C4-2B (cell line): ENCODE measurements around the gene OSBP2.

Source experiments
- H3K27ac ChIP-seq: fragments of 450-650 bp; 2 replicates; pipeline ENCODE4 v1.5.1; 2017
- CTCF ChIP-seq: fragments of 450-650 bp; conservative IDR thresholded peaks from 2 replicates; pipeline ENCODE4 v1.5.1; 2017; ENCODE audit warnings: mild to moderate bottlenecking
- ZFX ChIP-seq: fragments of 450-650 bp; IDR thresholded peaks from 2 replicates; pipeline ENCODE4 v1.6.1; 2017

OSBP2 gene

DNA sequence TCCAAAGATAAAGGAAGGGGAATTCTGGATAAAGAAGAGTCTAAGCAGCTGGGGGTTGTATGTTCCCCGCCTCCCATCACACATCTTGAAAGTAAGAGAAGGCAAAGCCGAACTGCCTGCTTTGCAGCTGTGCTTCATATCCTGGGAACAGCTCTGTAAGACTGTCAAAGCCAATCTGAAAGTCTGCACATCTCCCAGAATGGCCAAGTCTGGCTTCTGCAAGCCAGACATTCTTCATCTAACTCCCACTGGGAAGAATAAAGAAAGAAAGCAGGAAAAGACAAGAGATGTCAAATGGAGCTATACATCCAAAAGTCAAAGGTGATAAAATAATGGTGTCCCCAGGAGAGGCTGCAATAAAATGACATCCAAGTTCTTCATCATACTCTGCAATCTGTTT lies 258.5 kb downstream of the OSBP2 start:
- H3K27ac ChIP-seq: no peak overlapping the region
- TF ChIP-seq CTCF: no peak
- TF ChIP-seq ZFX: no peak

DNA sequence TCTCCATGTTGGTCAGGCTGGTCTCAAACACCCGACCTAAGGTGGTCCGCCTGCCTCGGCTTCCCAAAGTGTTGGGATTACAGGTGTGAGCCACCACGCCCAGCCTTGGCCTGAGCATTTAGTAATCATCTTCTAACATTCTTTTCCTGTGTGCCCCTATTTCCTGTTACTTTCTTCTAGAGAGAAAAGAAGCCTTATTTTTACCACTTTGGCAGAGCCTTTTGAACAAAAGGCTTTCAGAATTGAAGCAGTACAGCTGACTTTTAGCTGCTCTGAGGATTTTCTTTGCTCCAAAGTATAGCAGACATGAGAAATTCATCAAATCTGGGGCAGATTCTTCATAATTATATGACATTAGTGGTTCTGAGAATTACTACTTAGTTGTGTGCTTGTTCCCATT lies 260.5 kb downstream of the OSBP2 start:
- H3K27ac ChIP-seq: no peak overlapping the region
- TF ChIP-seq ZFX: no peak
- TF ChIP-seq CTCF: no peak
